HG03108 (cell line): Measurements from ENCODE around the gene APOL2.
"Not testable (repeated sequence)": the region's sequence is repeated elsewhere in the genome, so short reads cannot be mapped to it uniquely, and the experiment has no call there.

ENCODE experiments used
- ATAC-seq: cut with Tn5 transposase; IDR thresholded peaks from one replicate; pipeline ENCODE4 v1.9.1; 2021; ENCODE audit warnings: moderate library complexity; ENCODE audit not compliant: unreplicated experiment

APOL2 gene

GRCh38 chr22:36245805-36246356, 6.6 kb upstream of the APOL2 start:
- no peak for ATAC-seq

- ATAC-seq, result no peak
Measured at GRCh38 chr22:36244522-36245391, 5.4 kb upstream of the APOL2 start.

GRCh38 chr22:36243986-36244385, 4.7 kb upstream of the APOL2 start:
- ATAC-seq, result no peak

- ATAC-seq, result no peak
Measured at GRCh38 chr22:36239150-36239400, 252 bp downstream of the APOL2 start.

GRCh38 chr22:36238373-36239149, 766 bp downstream of the APOL2 start:
- ATAC-seq, result no peak

- no peak for ATAC-seq
Measured at GRCh38 chr22:36237462-36238372, 1.6 kb downstream of the APOL2 start.

- ATAC-seq, result no peak
Measured at GRCh38 chr22:36236388-36237319, 2.7 kb downstream of the APOL2 start.

GRCh38 chr22:36235585-36235984, 3.7 kb downstream of the APOL2 start:
- ATAC-seq, result no peak

GRCh38 chr22:36234919-36235318, 4.4 kb downstream of the APOL2 start:
- no peak for ATAC-seq

GRCh38 chr22:36234213-36234612, 5.1 kb downstream of the APOL2 start:
- no peak for ATAC-seq

- no peak for ATAC-seq
Measured at GRCh38 chr22:36233796-36234195, 5.5 kb downstream of the APOL2 start.

GRCh38 chr22:36232715-36233401, 6.5 kb downstream of the APOL2 start:
- no peak for ATAC-seq

GRCh38 chr22:36231051-36231450, 8.3 kb downstream of the APOL2 start:
- not testable (repeated sequence) for ATAC-seq

- not testable (repeated sequence) for ATAC-seq
Measured at GRCh38 chr22:36229649-36230048, 9.7 kb downstream of the APOL2 start.

- no peak for ATAC-seq
Measured at GRCh38 chr22:36228944-36229343, 10.4 kb downstream of the APOL2 start.

- ATAC-seq, result not testable (repeated sequence)
Measured at GRCh38 chr22:36228369-36228768, 11.0 kb downstream of the APOL2 start.

- ATAC-seq, result no peak
Measured at GRCh38 chr22:36227806-36228205, 11.5 kb downstream of the APOL2 start.

- ATAC-seq, result no peak
Measured at GRCh38 chr22:36227396-36227795, 11.9 kb downstream of the APOL2 start.

- no peak for ATAC-seq
Measured at GRCh38 chr22:36226189-36226588, 13.1 kb downstream of the APOL2 start.
